ENCODE results near the gene KNOP1. TPM values are rescaled to one million over a fixed set of nuclear protein-coding genes. Genes with fewer than 3 reads are reported as not detected.

The KNOP1 gene
- total RNA-seq, result 10 to 100 TPM; 16.8 to 32.8 TPM

GRCh38 chr16:19717741-19718623 lies at the start of gene KNOP1, which contains the start of gene IQCK:
TSS of gene KNOP1 (minus strand) at chr16:19718227. CDS start at chr16:19715035, 3,192 bp downstream.
TSS of gene IQCK (plus strand) at chr16:19718271. CDS start at chr16:19718307, 36 bp downstream.
- Mint-ChIP-seq H3K9me3 (no peaks in the 10 kb centered on the region), H3K4me1 (ENCODE audit: low read depth in 2 of 2) (peaks cover 18 to 20% of the 10 kb centered on the region in 2 donors), H3K27me3 (peaks cover 0 to 3% of the 10 kb centered on the region in 2 donors)

GRCh38 chr16:19767497-19767896 lies 49.5 kb upstream of the KNOP1 start:
- Mint-ChIP-seq H3K9me3 (no peaks in the 10 kb centered on the region), H3K27me3 (peaks cover 9 to 12% of the 10 kb centered on the region in 2 donors), H3K36me3 (no peaks in the 10 kb centered on the region), H3K4me1 (ENCODE audit: low read depth in 2 of 2) (no peaks in the 10 kb centered on the region), H3K27ac (no peak overlapping the region), H3K4me3 (no peak overlapping the region)
- DNase-seq (ENCODE audit: low spot score) (no peak), ATAC-seq (no peak)

More at GRCh38 chr16:19717741-19718623, at the start of gene KNOP1, which contains the start of gene IQCK:
- DNase-seq (ENCODE audit: low spot score), result peak; percentile 96
- Mint-ChIP-seq H3K36me3 (peaks cover 13% of the 10 kb centered on the region), H3K27ac (peak within 1 kb of the TSS; percentile 75 to 90), H3K4me3 (peak within 1 kb of the TSS; percentile 88)
- ATAC-seq, result peak; percentile 95 to 96

- ATAC-seq (no peak), DNase-seq (ENCODE audit: low spot score) (no peak)
- H3K4me3 Mint-ChIP-seq, result no peak overlapping the region
- H3K36me3 Mint-ChIP-seq, result no peaks in the 10 kb centered on the region
- H3K27ac Mint-ChIP-seq, result no peak overlapping the region
- no peaks in the 10 kb centered on the region for H3K4me1 Mint-ChIP-seq (ENCODE audit: low read depth in 2 of 2)
- peaks cover 10 to 12% of the 10 kb centered on the region in 2 donors for H3K27me3 Mint-ChIP-seq
- no peaks in the 10 kb centered on the region for H3K9me3 Mint-ChIP-seq
Observed at GRCh38 chr16:19766988-19767387, 49.0 kb upstream of the KNOP1 start.

- Mint-ChIP-seq H3K9me3 (no peaks in the 10 kb centered on the region), H3K4me1 (ENCODE audit: low read depth in 2 of 2) (no peaks in the 10 kb centered on the region), H3K27ac (no peak overlapping the region), H3K36me3 (no peaks in the 10 kb centered on the region), H3K4me3 (no peak overlapping the region), H3K27me3 (peaks cover 11 to 12% of the 10 kb centered on the region in 2 donors)
- DNase-seq (ENCODE audit: low spot score), result no peak
- ATAC-seq, result no peak
Observed at GRCh38 chr16:19766554-19766884, 48.5 kb upstream of the KNOP1 start.

GRCh38 chr16:19765860-19766553 lies 48.0 kb upstream of the KNOP1 start:
- H3K27ac Mint-ChIP-seq, result no peak overlapping the region
- DNase-seq (ENCODE audit: low spot score) (no peak), ATAC-seq (no peak)
- H3K9me3 Mint-ChIP-seq, result no peaks in the 10 kb centered on the region
- peaks cover 11 to 12% of the 10 kb centered on the region in 2 donors for H3K27me3 Mint-ChIP-seq
- no peak overlapping the region for H3K4me3 Mint-ChIP-seq
- H3K36me3 Mint-ChIP-seq, result no peaks in the 10 kb centered on the region
- no peaks in the 10 kb centered on the region for H3K4me1 Mint-ChIP-seq (ENCODE audit: low read depth in 2 of 2)

GRCh38 chr16:19760356-19761060 lies 42.5 kb upstream of the KNOP1 start:
- H3K27ac Mint-ChIP-seq, result no peak overlapping the region

GRCh38 chr16:19757762-19758595 lies 40.0 kb upstream of the KNOP1 start:
- Mint-ChIP-seq H3K9me3 (no peaks in the 10 kb centered on the region), H3K27ac (no peak overlapping the region), H3K27me3 (peaks cover 6 to 7% of the 10 kb centered on the region in 2 donors), H3K36me3 (no peaks in the 10 kb centered on the region), H3K4me1 (ENCODE audit: low read depth in 2 of 2) (no peaks in the 10 kb centered on the region), H3K4me3 (no peak overlapping the region)
- ATAC-seq, result no peak
- DNase-seq (ENCODE audit: low spot score), result no peak

More at GRCh38 chr16:19760356-19761060, 42.5 kb upstream of the KNOP1 start:
- ATAC-seq (no peak), DNase-seq (ENCODE audit: low spot score) (no peak)
- no peaks in the 10 kb centered on the region for H3K9me3 Mint-ChIP-seq
- no peaks in the 10 kb centered on the region for H3K4me1 Mint-ChIP-seq (ENCODE audit: low read depth in 2 of 2)
- H3K27me3 Mint-ChIP-seq, result peaks cover 6 to 7% of the 10 kb centered on the region in 2 donors
- H3K36me3 Mint-ChIP-seq, result no peaks in the 10 kb centered on the region
- no peak overlapping the region for H3K4me3 Mint-ChIP-seq

GRCh38 chr16:19757026-19757425 lies 39.0 kb upstream of the KNOP1 start:
- no peaks in the 10 kb centered on the region for H3K4me1 Mint-ChIP-seq (ENCODE audit: low read depth in 2 of 2)

GRCh38 chr16:19755268-19755667 lies 37.2 kb upstream of the KNOP1 start:
- H3K27ac Mint-ChIP-seq, result no peak overlapping the region

More at GRCh38 chr16:19757026-19757425, 39.0 kb upstream of the KNOP1 start:
- no peaks in the 10 kb centered on the region for H3K9me3 Mint-ChIP-seq
- peaks cover 5 to 7% of the 10 kb centered on the region in 2 donors for H3K27me3 Mint-ChIP-seq
- H3K4me3 Mint-ChIP-seq, result no peak overlapping the region
- ATAC-seq (no peak), DNase-seq (ENCODE audit: low spot score) (no peak)
- H3K27ac Mint-ChIP-seq, result no peak overlapping the region
- no peaks in the 10 kb centered on the region for H3K36me3 Mint-ChIP-seq

GRCh38 chr16:19754644-19755036 lies 36.6 kb upstream of the KNOP1 start:
- Mint-ChIP-seq H3K4me1 (ENCODE audit: low read depth in 2 of 2) (no peaks in the 10 kb centered on the region), H3K27ac (no peak overlapping the region), H3K36me3 (no peaks in the 10 kb centered on the region), H3K27me3 (peaks cover 4 to 7% of the 10 kb centered on the region in 2 donors), H3K4me3 (no peak overlapping the region), H3K9me3 (no peaks in the 10 kb centered on the region)
- ATAC-seq (no peak), DNase-seq (ENCODE audit: low spot score) (no peak)

More at GRCh38 chr16:19755268-19755667, 37.2 kb upstream of the KNOP1 start:
- H3K36me3 Mint-ChIP-seq, result no peaks in the 10 kb centered on the region
- no peak for ATAC-seq
- no peak for DNase-seq (ENCODE audit: low spot score)
- no peaks in the 10 kb centered on the region for H3K9me3 Mint-ChIP-seq
- no peak overlapping the region for H3K4me3 Mint-ChIP-seq
- peaks cover 4 to 7% of the 10 kb centered on the region in 2 donors for H3K27me3 Mint-ChIP-seq
- no peaks in the 10 kb centered on the region for H3K4me1 Mint-ChIP-seq (ENCODE audit: low read depth in 2 of 2)

- ATAC-seq, result no peak
- DNase-seq (ENCODE audit: low spot score), result no peak
- H3K4me3 Mint-ChIP-seq, result no peak overlapping the region
- no peaks in the 10 kb centered on the region for H3K4me1 Mint-ChIP-seq (ENCODE audit: low read depth in 2 of 2)
- no peak overlapping the region for H3K27ac Mint-ChIP-seq
- no peaks in the 10 kb centered on the region for H3K9me3 Mint-ChIP-seq
- H3K36me3 Mint-ChIP-seq, result no peaks in the 10 kb centered on the region
- peaks cover 4 to 7% of the 10 kb centered on the region in 2 donors for H3K27me3 Mint-ChIP-seq
Observed at GRCh38 chr16:19753815-19754643, 36.0 kb upstream of the KNOP1 start.
